Measurements from ENCODE around the gene RNF214.

The RNF214 gene

GRCh38 chr11:117217141-117218084 lies 15.1 kb upstream of the RNF214 start:
- FAIRE-seq, result no peak

DNA sequence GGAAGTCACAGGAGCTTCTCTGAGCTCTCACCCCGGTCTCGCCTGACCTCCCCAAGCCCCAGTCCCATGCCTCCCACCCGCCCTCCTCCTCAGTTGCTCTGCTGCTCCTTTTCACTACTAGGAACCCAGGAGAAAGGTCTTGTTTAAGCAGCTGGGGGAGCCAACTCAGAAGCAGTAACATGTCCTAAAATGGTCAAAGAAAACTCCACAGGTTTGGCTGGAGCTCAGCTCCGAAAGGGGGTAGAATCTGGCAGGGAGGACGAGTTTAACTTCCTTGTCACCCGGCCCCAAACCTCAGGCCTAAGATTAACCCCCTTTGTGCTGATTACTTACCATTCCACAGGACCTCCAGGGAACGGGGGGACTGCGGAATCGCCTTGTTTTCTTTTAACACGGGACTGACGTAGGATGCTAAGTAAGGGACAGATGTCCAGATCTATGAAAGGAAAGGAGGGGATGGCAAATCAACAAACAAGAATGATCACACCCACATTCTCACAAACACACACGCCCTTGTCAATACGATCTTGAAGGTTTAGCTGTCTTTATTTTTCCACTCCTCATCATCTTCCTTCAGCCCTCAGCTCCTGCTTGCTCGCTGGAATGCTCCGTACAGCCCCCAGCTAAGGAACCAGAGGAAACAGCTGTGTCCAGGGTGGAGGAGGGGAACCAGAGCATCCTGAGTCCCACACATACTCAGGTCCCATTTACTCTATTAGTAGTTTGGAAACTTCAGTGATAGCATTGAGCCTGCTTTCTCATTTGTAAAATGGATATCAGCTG lies 14.1 kb upstream of the RNF214 start:
- no peak for FAIRE-seq

DNA sequence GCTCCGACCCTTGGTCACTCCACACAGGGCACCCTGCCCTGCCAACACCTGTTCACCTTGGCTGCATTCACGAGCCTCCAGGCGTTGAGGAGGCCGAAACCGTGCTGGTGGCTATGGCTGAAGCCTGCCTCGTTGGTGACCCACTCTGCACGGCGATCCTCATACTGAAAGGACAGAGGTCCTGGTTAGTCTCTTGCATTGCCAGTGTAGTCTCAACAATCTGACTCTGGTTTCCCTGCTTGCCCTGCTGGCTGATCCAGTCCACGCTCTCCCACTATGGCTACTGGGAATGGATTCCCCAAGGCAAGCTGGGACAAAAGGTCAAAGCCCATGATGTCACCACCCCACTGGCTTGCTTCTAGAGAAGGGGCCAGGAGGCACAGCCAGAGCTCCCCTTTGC lies 13.5 kb upstream of the RNF214 start:
- no peak for FAIRE-seq

- FAIRE-seq, result no peak
Measured at GRCh38 chr11:117219455-117219854, 13.0 kb upstream of the RNF214 start.

GRCh38 chr11:117219995-117220394 lies 12.5 kb upstream of the RNF214 start:
- no peak for FAIRE-seq

GRCh38 chr11:117220568-117220967 lies 11.9 kb upstream of the RNF214 start:
- FAIRE-seq, result no peak

GRCh38 chr11:117220999-117221774 lies 11.3 kb upstream of the RNF214 start:
- no peak for FAIRE-seq

DNA sequence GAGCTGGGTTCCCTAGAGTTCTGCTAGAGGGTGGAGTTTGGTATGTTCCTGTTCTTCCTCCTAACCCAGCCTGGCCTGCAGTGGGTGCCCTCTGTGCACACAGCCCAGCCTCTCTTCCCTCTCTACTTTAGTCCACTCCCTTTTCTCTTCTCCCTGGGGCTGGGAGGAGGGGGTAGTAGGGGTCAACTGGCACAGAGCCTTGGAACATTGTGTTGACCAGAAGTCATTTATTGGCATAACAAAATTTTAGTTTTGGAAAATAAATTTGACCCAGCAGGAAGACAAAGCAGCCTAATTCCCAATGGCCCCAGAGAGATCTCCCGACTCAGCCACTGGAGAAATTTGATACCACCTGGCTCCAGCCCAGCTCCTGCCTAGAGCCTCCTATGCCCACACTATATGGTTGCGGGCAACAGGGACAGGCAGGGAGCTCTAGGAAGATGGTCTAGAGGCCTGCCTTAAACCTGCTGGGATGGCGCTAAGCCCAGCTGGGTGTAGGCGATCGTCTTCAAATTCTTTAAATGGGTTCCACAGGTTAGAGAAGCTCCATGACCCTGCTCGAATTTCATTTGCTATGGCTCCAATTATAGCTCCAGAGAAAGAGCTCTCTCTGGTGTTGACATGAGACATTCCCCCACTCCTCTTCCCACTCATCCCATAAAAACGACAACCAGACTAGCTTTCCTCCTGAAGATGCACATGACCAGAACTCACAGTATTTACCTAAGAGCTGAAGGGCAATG lies 10.5 kb upstream of the RNF214 start:
- FAIRE-seq, result no peak

DNA sequence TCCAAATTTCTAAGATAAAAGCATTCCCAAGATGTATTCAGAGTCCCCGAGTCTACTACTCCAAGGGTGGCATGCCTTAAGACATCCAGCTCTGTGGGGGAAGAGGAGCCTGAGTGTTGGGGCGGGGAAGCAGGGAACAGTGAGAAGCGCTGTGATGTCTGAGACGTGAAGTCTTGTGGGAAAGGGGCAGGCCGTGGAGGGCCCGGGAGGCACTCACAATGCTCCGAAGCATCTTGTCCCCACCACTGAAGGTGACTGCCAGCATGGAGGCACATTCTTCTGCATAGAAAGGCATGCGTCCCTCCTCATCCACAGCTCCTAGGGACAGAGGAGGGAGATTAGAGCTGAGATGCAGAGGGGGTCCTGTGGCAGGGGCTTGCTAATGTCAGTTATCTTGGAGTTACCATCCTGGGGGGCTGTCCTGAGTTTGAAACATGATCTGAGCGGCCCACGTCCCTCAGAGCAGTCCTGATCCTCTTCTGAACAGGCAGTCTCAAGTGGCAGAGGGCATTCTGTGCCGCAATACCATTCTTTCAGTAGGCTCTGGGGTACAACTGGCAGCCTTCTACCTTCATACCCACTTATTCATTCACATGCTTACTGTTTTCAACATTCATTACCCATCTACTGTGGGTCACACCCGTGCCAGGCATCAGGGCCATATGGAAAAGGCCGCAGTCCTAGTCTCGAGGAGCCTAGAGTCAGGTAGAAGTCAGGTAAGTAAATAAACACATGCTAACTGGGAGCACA lies 9.3 kb upstream of the RNF214 start:
- no peak for FAIRE-seq

DNA sequence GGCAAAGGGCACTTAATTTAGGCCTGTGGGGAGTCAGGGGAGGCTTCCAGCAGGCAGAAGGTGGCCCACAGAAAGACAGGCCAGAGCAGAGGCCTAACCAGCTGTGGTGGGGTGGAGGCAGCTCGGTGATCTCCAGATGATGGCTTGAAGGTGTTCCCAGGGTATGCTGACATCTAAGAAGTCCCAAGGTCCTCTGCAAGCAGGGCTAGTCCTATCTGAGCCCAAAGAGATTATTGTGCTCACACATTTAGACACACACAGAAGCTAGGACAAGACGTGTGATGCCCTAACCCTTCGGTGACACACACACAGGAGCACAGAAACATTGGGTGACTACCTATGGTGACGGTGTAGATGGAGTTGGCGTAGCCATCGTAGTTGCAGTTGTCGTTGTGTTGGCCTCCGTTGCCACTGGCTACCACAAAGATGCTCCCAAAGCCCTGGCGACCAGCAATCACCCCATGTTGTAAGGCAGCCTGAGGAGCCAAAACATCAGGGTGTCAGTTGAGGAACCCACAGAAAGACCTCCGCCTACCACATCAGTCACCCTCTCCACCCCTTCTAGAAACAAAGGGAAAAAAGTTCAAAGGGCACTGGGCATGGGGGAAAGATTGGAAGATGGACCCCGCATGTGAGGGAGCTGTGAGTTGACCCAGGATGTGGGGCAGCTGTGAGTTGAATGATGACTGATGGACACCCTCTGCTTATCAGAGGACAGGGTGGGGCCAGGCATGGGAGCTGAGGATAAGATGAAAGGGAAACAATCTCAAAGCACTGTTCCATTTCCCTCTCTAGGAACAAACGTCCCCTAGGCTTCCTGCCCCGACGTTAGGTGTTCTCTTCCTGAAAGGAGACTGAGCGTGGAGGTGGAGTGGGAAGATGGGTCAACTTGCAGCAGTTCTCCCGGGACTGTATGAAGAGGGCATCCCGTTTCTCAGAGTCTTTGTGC lies 8.5 kb upstream of the RNF214 start:
- FAIRE-seq, result no peak

DNA sequence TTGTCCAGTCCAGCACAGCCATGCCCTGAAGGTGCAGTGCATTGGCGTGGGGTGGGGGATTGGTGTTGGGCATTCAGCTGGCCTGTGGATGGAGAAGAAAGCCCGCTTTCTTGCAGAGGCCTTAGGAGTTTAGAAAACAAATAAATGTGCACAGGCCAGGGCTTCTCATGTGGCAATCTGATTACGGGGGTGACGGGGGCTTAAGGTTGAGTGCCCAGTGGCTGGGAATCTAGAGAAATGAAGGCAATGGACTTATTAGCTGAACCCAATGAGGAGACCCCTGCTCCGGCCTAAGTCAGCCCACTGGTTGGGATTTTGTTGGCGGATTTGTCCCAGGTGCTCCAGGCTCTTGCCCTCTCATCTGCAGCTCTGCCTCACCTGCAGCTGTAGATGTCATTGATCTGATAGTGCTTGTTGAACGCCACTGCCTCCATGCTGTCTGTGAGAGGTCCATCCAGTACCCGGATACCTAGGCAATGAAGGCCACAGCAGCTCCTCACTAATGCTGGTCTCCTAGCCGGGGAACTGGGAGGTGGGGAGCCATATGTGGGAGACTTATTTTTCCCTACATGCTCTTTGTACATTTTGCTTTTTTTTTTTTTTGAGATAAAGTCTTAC lies 6.8 kb upstream of the RNF214 start:
- FAIRE-seq, result no peak

- FAIRE-seq, result no peak
Measured at GRCh38 chr11:117226388-117227385, 5.8 kb upstream of the RNF214 start.

- FAIRE-seq, result no peak
Measured at GRCh38 chr11:117228091-117228490, 4.4 kb upstream of the RNF214 start.

GRCh38 chr11:117229411-117229810 lies 3.1 kb upstream of the RNF214 start:
- no peak for FAIRE-seq

DNA sequence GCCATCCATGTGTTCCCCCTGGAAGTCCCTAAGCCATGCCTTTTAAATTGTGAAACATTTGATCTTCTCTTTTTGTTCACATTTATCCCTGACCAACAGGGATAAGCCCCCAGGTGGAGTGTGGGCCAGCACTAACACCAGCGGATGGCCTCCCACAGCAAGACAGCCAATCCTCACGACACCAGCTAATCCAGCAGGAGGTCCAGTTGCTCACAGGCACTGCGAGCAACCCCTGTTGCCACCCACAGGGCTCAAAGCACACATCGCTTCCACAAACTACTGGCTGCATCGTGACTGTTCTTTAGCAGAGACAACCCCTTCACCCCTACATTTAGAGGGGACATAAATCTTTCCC lies 2.6 kb upstream of the RNF214 start:
- FAIRE-seq, result no peak

DNA sequence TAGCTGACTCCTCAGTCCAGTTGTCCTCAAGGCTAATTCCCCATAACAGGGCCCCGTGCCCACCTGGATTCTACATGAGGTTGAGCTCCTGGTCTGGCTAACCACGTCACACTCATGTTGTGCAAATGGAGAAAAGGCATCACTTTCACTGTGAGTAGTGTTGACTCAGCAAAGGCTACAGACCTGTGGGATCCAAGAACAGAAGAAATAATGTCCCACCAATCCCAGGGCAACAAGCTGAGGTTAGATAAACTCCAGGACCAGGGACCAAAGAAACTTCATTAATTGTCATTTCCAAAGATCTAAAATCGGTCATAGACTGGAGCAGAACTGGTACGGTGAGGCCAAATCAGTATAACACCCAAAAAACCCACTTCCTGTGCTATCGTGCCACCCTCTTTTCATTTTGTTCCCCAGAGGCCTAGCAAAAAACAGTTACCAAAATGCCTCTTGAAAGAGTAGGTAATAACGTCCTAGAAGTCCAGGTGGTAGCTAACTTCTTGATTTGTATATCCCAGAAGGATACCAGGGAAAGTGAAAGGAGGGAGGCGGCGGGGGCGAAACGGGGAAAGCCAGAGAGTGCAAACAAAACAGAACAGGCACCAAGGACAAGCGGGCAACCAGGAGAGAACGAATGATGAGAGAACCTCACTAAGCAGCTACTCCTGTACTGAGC lies 2.0 kb upstream of the RNF214 start:
- FAIRE-seq, result no peak

DNA sequence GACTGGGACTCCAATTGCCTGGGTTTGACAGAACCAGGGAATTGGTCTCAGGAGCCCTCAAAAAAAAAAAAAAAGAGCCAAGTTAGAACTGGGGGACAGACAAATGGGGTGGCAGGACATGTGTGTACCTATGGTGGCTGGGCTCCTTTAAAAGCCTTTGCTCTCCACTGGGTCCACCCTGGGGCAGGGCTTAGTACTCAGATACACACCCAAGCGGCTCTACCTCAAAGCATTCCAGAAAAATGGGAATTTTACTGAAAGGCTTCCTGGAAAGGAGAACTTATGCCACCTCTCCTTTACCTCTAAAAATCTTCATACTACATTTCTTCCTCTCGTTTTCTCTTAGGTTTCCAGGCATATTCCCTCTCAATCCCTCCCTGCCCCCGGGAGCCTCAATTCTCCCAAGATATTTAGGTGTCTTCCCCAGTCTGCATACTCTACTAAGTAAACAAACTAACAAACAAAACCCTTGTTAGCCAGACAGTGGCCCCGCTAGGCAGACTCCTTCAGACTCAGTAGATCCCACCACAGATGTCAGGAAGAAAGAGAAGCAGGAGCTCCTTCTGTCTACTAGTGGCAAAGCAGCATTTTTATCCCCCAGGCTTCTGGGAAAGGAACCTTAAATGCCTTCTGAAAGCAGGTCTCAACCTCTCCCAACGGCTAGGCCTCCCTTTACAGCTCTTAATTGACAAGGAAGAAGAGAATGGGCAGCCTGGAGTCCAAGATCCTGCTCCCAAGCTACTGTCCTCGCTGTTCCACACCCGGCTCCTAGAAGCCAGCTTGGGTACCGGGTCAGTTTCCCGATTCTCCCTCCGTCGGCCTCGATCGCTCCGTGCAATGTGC lies 1.3 kb upstream of the RNF214 start:
- FAIRE-seq, result no peak

DNA sequence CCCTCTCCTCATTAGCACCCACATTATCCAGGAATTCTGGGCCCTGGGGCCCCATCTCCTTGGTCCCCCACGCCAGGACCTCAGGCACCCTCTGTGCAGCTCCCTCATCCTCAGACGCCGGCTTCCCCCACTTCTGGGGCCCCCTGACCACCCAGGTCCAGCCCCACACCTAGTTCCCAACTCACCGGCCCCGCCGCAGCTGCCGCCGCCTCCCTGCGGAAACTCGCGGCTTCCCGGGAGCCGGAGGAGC lies 704 bp upstream of the RNF214 start, which contains the start of gene PCSK7:
TSS of gene PCSK7 (minus strand) at position 232 of the 250 bp plus-strand sequence. CDS start 2,229 bp downstream, outside the sequence.
- no peak for FAIRE-seq
